HCT116 (cell line): ENCODE measurements around the gene FTCDNL1. TPM values are rescaled to one million over a fixed set of nuclear protein-coding genes. Genes with fewer than 3 reads are reported as not detected.

Experiments used
- ATAC-seq: fragments of 200-7000 bp; cut with Tn5 transposase; 2 replicates; pipeline ENCODE4 v1.9.1; 2020; ENCODE audit warnings: mild to moderate bottlenecking, moderate library complexity
- BruUV-seq: library from RNA; stranded (reverse); fragments of 400-500 nt; replicated peaks from 2 replicates; lab custom pipeline; 2021; lab: Mats Ljungman, UMichigan
- CTCF ChIA-PET: fragments of 300-600 bp; sonication (Branson Sonifier 250); formaldehyde crosslinking; loops from one replicate; lab custom pipeline; 2021; ENCODE audit warnings: antibody characterized with exemption; lab: Charles Lee
- POLR2A ChIA-PET: fragments of 300-600, 350-600 bp; sonication (Branson Sonifier 250); formaldehyde crosslinking; loops from one replicate; lab custom pipeline; 2021; ENCODE audit warnings: antibody characterized with exemption; lab: Charles Lee
- RAD21 ChIA-PET, 2 experiments: fragments of 300-600 bp; sonication (Branson Sonifier 250); formaldehyde crosslinking; loops; one replicate each; lab custom pipeline; 2023; ENCODE audit warnings: low total read pairs in 2 of 2; ENCODE audit not compliant: uncharacterized antibody in 2 of 2, unreplicated experiment in 2 of 2, low non-redundant PET in 1 of 2; lab: Charles Lee
- DNase-seq: peaks from one replicate; pipeline ENCODE4 v3.0.0-alpha.2; 2010; ENCODE audit warnings: low read depth, low spot score
- H2AFZ ChIP-seq: fragments of 200-600 bp; shearing (Covaris generic), sonication (generic); 2 replicates; pipeline ENCODE4 v1.6.1; 2017; ENCODE audit warnings: low read depth, mixed run types, mixed read lengths, antibody characterized with exemption, low read length; ENCODE audit not compliant: poor library complexity, severe bottlenecking
- H3K27ac ChIP-seq: 2 replicates; pipeline ENCODE4 v1.5.1; 2012; ENCODE audit warnings: low read depth, low read length
- H3K27me3 ChIP-seq: fragments of 200-600 bp; sonication (generic); 2 replicates; pipeline ENCODE4 v1.6.1; 2016; ENCODE audit warnings: mixed run types, low read length, mixed read lengths; ENCODE audit not compliant: insufficient read depth
- H3K36me3 ChIP-seq, 2 experiments: fragments of 200-500 bp in 1 of 2; fragments of 200-600 bp in 1 of 2; sonication (Bioruptor generic) in 1 of 2; sonication (generic) in 1 of 2; 2 replicates each; pipeline versions ENCODE4 v1.5.1 to v1.6.1; 2014 to 2016; ENCODE audit warnings: low read length in 2 of 2, inconsistent platforms in 1 of 2, mixed read lengths in 1 of 2, mixed run types in 1 of 2; ENCODE audit not compliant: insufficient read depth in 2 of 2, control insufficient read depth in 1 of 2
- H3K4me1 ChIP-seq, 2 experiments: fragments of 200-600 bp in 1 of 2; sonication (generic) in 1 of 2; 2 replicates each; pipeline versions ENCODE4 v1.5.1 to v1.6.1; 2012 to 2017; ENCODE audit warnings: low read length in 2 of 2, inconsistent platforms in 1 of 2, mild to moderate bottlenecking in 1 of 2, mixed read lengths in 1 of 2, mixed run types in 1 of 2, moderate library complexity in 1 of 2; ENCODE audit not compliant: insufficient read depth in 2 of 2, control insufficient read depth in 1 of 2
- H3K4me2 ChIP-seq: fragments of 200-600 bp; sonication (generic); 2 replicates; pipeline ENCODE4 v1.6.1; 2017; ENCODE audit warnings: mixed run types, low read length, mixed read lengths
- H3K4me3 ChIP-seq, 2 experiments: fragments of 200-600 bp in 1 of 2; sonication (generic) in 1 of 2; replicated peaks in 1 of 2; 2 replicates each; pipeline ENCODE4 v1.5.1; 2011 to 2016; ENCODE audit warnings: low read length in 2 of 2, control low read depth in 1 of 2, low read depth in 1 of 2, mild to moderate bottlenecking in 1 of 2, mixed read lengths in 1 of 2, mixed run types in 1 of 2
- H3K79me2 ChIP-seq: fragments of 200-600 bp; sonication (generic); 2 replicates; pipeline ENCODE4 v1.6.1; 2017; ENCODE audit warnings: mild to moderate bottlenecking, mixed run types, low read length, moderate library complexity, mixed read lengths; ENCODE audit not compliant: insufficient read depth
- H3K9ac ChIP-seq: fragments of 200-600 bp; sonication (generic); 2 replicates; pipeline ENCODE4 v1.6.1; 2016; ENCODE audit warnings: low read length, mixed read lengths
- H3K9me2 ChIP-seq: fragments of 200-600 bp; sonication (generic), shearing (Covaris generic); 2 replicates; pipeline ENCODE4 v1.6.1; 2017; ENCODE audit warnings: mixed run types, mild to moderate bottlenecking, moderate library complexity; ENCODE audit not compliant: insufficient read depth
- H3K9me3 ChIP-seq, 2 experiments: fragments of 200-500 bp in 1 of 2; fragments of 200-600 bp in 1 of 2; sonication (Bioruptor generic) in 1 of 2; sonication (generic) in 1 of 2; 2 replicates each; pipeline ENCODE4 v1.6.1; 2014 to 2017; ENCODE audit warnings: low read length in 2 of 2, mixed read lengths in 2 of 2, inconsistent platforms in 1 of 2, low read depth in 1 of 2, mild to moderate bottlenecking in 1 of 2, mixed run types in 1 of 2, moderate library complexity in 1 of 2; ENCODE audit not compliant: control insufficient read depth in 1 of 2, insufficient read depth in 1 of 2
- H4K20me1 ChIP-seq: fragments of 200-600 bp; sonication (generic), shearing (Covaris generic); 2 replicates; pipeline ENCODE4 v1.6.1; 2017; ENCODE audit warnings: mixed run types, mild to moderate bottlenecking, moderate library complexity; ENCODE audit not compliant: insufficient read depth
- CBX3 ChIP-seq: IDR thresholded peaks from 2 replicates; pipeline ENCODE4 v1.6.1; 2012; ENCODE audit warnings: low read depth
- POLR2A ChIP-seq: IDR thresholded peaks from 2 replicates; pipeline ENCODE4 v1.7.0; 2011; ENCODE audit warnings: borderline replicate concordance; ENCODE audit not compliant: insufficient read depth, insufficient read length; ENCODE audit errors: extremely low read depth
- SP1 ChIP-seq: IDR thresholded peaks from 2 replicates; pipeline ENCODE4 v1.6.1; 2012; ENCODE audit warnings: low read depth
- SRF ChIP-seq: IDR thresholded peaks from 2 replicates; pipeline ENCODE4 v1.6.1; 2012; ENCODE audit warnings: low read depth
- TCF7L2 ChIP-seq: IDR thresholded peaks from 2 replicates; pipeline ENCODE4 v1.7.0; 2011; ENCODE audit warnings: borderline replicate concordance, inconsistent platforms; ENCODE audit not compliant: insufficient read depth, insufficient read length; ENCODE audit errors: extremely low read depth
- YY1 ChIP-seq: IDR thresholded peaks from 2 replicates; pipeline ENCODE4 v1.6.1; 2011; ENCODE audit warnings: low read length, low read depth, moderate library complexity, mild to moderate bottlenecking; ENCODE audit not compliant: insufficient replicate concordance; ENCODE audit errors: extremely low read depth
- ZFX ChIP-seq: fragments of 450-650 bp; IDR thresholded peaks from 2 replicates; pipeline ENCODE4 v1.6.1; 2017
- ZNF274 ChIP-seq: fragments of 200-500 bp; sonication (Bioruptor generic); IDR thresholded peaks from 2 replicates; pipeline ENCODE4 v1.6.1; 2014; ENCODE audit warnings: mild to moderate bottlenecking, low read depth, low read length, inconsistent platforms
- intact Hi-C: fragments of 100-400 bp; cut with micrococcal nuclease; formaldehyde crosslinking; loops from 2 replicates; pipeline ENCODE4 v1.10.0; 2022
- total RNA-seq: library from RNA; stranded (reverse); gene quantifications from one replicate; pipeline ENCODE4 v1.2.1, GENCODE V29; 2021; ENCODE audit not compliant: unreplicated experiment
- TF ChIP-seq, protein P1 (sequence below): IDR thresholded peaks from 2 replicates; pipeline ENCODE4 v1.6.1; 2012; ENCODE audit warnings: low read depth

The FTCDNL1 gene
- total RNA-seq, 1 experiment from 2014 or later = 2.6 TPM

DNA sequence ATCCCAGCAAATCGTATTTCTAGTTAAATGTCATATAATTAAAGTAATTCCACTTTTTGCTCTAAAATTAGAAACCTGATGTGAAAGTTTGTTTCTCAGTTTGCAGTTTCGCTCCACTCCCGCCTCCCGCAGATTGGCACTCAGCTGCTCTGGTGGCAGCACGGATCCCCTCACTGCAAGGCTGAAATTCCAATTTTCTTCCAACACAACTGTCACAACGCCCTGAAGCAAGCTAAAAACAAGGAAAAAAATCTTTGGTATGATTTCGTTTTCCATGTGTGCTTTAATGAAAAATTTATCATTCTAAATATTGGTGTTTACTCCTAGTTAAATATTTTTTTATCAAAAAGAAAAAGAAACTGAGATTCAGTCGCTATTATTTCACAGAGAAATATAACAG, 38.5 kb downstream of the FTCDNL1 start:
- H3K27me3 ChIP-seq = no peaks in the 10 kb centered on the region
- no peak overlapping the region for H3K9ac ChIP-seq
- ChIA-PET CTCF (no interaction called here), POLR2A (no interaction called here), RAD21 (no interaction called here)
- H3K79me2 ChIP-seq = no peaks in the 10 kb centered on the region
- no peaks in the 10 kb centered on the region for H4K20me1 ChIP-seq
- peaks cover 0 to 8% of the 10 kb centered on the region in 2 experiments; a peak in 1 of 4 replicates for H3K9me3 ChIP-seq
- H3K9me2 ChIP-seq = no peaks in the 10 kb centered on the region
- ATAC-seq (no peak), DNase-seq (no peak)
- BruUV-seq = no TSS peak
- no peak overlapping the region for H3K4me2 ChIP-seq
- TF ChIP-seq, protein P1, sequence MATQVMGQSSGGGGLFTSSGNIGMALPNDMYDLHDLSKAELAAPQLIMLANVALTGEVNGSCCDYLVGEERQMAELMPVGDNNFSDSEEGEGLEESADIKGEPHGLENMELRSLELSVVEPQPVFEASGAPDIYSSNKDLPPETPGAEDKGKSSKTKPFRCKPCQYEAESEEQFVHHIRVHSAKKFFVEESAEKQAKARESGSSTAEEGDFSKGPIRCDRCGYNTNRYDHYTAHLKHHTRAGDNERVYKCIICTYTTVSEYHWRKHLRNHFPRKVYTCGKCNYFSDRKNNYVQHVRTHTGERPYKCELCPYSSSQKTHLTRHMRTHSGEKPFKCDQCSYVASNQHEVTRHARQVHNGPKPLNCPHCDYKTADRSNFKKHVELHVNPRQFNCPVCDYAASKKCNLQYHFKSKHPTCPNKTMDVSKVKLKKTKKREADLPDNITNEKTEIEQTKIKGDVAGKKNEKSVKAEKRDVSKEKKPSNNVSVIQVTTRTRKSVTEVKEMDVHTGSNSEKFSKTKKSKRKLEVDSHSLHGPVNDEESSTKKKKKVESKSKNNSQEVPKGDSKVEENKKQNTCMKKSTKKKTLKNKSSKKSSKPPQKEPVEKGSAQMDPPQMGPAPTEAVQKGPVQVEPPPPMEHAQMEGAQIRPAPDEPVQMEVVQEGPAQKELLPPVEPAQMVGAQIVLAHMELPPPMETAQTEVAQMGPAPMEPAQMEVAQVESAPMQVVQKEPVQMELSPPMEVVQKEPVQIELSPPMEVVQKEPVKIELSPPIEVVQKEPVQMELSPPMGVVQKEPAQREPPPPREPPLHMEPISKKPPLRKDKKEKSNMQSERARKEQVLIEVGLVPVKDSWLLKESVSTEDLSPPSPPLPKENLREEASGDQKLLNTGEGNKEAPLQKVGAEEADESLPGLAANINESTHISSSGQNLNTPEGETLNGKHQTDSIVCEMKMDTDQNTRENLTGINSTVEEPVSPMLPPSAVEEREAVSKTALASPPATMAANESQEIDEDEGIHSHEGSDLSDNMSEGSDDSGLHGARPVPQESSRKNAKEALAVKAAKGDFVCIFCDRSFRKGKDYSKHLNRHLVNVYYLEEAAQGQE = no peak
- no peaks in the 10 kb centered on the region for H3K36me3 ChIP-seq
- no peak overlapping the region for H3K27ac ChIP-seq
- H2AFZ ChIP-seq = no peak overlapping the region
- no peaks in the 10 kb centered on the region for H3K4me1 ChIP-seq
- intact Hi-C loops = no loop called here
- no peak overlapping the region for H3K4me3 ChIP-seq

DNA sequence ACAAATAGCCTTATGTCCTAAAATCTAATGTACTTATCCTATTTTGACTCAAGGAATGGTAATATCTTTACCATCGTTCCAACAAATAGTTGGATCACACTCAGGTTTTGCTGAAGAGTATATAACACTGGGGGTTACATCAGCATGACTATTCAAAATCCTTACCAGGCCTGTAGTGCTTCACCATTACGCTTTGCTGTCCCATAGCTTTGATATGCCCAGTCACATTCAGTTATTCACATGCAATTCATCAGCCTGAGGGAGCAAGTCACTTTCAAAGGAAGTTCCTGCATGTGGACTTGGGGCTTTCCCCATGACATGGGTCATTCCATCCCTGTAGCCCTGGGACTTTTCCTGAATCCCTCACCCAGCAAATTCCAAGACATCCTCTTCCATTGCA, 39.6 kb downstream of the FTCDNL1 start:
- Histone ChIP-seq H3K27ac (no peak overlapping the region), H3K27me3 (no peaks in the 10 kb centered on the region)
- TF ChIP-seq ZNF274 = no peak
- TF ChIP-seq TCF7L2 = no peak
- no peak for TF ChIP-seq SP1
- no peak for TF ChIP-seq YY1
- no peak for TF ChIP-seq CBX3
- no peak for TF ChIP-seq SRF
- no peak for TF ChIP-seq POLR2A
- no peak for TF ChIP-seq ZFX
- TF ChIP-seq, all 23 proteins: peak for 0
- H3K9ac ChIP-seq = no peak overlapping the region
- ATAC-seq (no peak), DNase-seq (no peak)
- ChIA-PET RAD21 (no interaction called here), CTCF (no interaction called here), POLR2A (no interaction called here)
- H3K9me2 ChIP-seq = no peaks in the 10 kb centered on the region
- H3K79me2 ChIP-seq = no peaks in the 10 kb centered on the region
- no peak overlapping the region for H3K4me2 ChIP-seq
- no peak overlapping the region for H3K4me3 ChIP-seq
- no peaks in the 10 kb centered on the region for H3K4me1 ChIP-seq
- no peaks in the 10 kb centered on the region for H3K36me3 ChIP-seq
- BruUV-seq = no TSS peak
- no peak overlapping the region for H2AFZ ChIP-seq
- H3K9me3 ChIP-seq = peaks cover 0 to 8% of the 10 kb centered on the region in 2 experiments; a peak in 1 of 4 replicates
- intact Hi-C loops = no loop called here
- no peaks in the 10 kb centered on the region for H4K20me1 ChIP-seq
